PC-3 (cell line): ENCODE results near the gene LUC7L2. TPM values are rescaled to one million over a fixed set of nuclear protein-coding genes. Genes with fewer than 3 reads are reported as not detected.
"Not testable (repeated sequence)": the region's sequence is repeated elsewhere in the genome, so short reads cannot be mapped to it uniquely, and the experiment has no call there.

ENCODE experiments used
- ATAC-seq: fragments of 200-7000 bp; cut with Tn5 transposase; 2 replicates; pipeline ENCODE4 v1.9.1; 2020; ENCODE audit warnings: mild to moderate bottlenecking, moderate library complexity
- BruUV-seq: library from RNA; stranded (reverse); fragments of 400-500 nt; replicated peaks from 2 replicates; lab custom pipeline; 2021; lab: Mats Ljungman, UMichigan
- CTCF ChIA-PET: fragments of 300-600 bp; sonication (Branson Sonifier 250); formaldehyde crosslinking; loops from one replicate; lab custom pipeline; 2022; ENCODE audit warnings: antibody characterized with exemption; lab: Charles Lee
- POLR2A ChIA-PET: fragments of 300-600 bp; sonication (Branson Sonifier 250); formaldehyde crosslinking; loops from one replicate; lab custom pipeline; 2022; ENCODE audit warnings: antibody characterized with exemption; ENCODE audit not compliant: unreplicated experiment; lab: Charles Lee
- DNase-seq: peaks from one replicate; pipeline ENCODE4 v3.0.0-alpha.2; 2015
- H2AFZ ChIP-seq: fragments of 300-600 bp; sonication (generic); 2 replicates; pipeline ENCODE4 v1.6.0; 2016; ENCODE audit warnings: antibody characterized with exemption, low read length
- H3F3A ChIP-seq: fragments of 300-600 bp; sonication (generic); one replicate; pipeline ENCODE4 v1.6.0; 2017; ENCODE audit warnings: antibody characterized with exemption, low read length, control low read depth, mild to moderate bottlenecking; ENCODE audit not compliant: unreplicated experiment
- H3K27ac ChIP-seq: fragments of 300-600 bp; sonication (generic); 2 replicates; pipeline ENCODE4 v1.5.1; 2016; ENCODE audit warnings: mild to moderate bottlenecking, low read length
- H3K27me3 ChIP-seq: fragments of 300-600 bp; sonication (generic); 2 replicates; pipeline ENCODE4 v1.6.1; 2016; ENCODE audit warnings: low read length, mixed read lengths
- H3K36me3 ChIP-seq: fragments of 300-600 bp; sonication (generic); 2 replicates; pipeline ENCODE4 v1.6.1; 2016; ENCODE audit warnings: low read depth, mixed run types, low read length, mixed read lengths
- H3K4me1 ChIP-seq: fragments of 300-600 bp; sonication (generic); 2 replicates; pipeline ENCODE4 v1.5.1; 2016; ENCODE audit warnings: low read length; ENCODE audit not compliant: insufficient read depth
- H3K4me2 ChIP-seq: fragments of 300-600 bp; sonication (generic); 2 replicates; pipeline ENCODE4 v1.6.0; 2016; ENCODE audit warnings: low read length
- H3K4me3 ChIP-seq: fragments of 300-600 bp; sonication (generic); 2 replicates; pipeline ENCODE4 v1.5.1; 2016; ENCODE audit warnings: mild to moderate bottlenecking, low read length, mixed read lengths
- H3K79me2 ChIP-seq: fragments of 300-600 bp; sonication (generic); 2 replicates; pipeline ENCODE4 v1.6.1; 2017; ENCODE audit warnings: low read length, mixed read lengths
- H3K9ac ChIP-seq: fragments of 300-600 bp; sonication (generic); 2 replicates; pipeline ENCODE4 v1.6.0; 2016; ENCODE audit warnings: mild to moderate bottlenecking, low read length
- H3K9me2 ChIP-seq: fragments of 300-600 bp; sonication (generic); replicated peaks from 2 replicates; pipeline ENCODE4 v1.6.1; 2016; ENCODE audit warnings: mixed run types, low read length, mixed read lengths
- H3K9me3 ChIP-seq: fragments of 300-600 bp; sonication (generic); 2 replicates; pipeline ENCODE4 v1.6.1; 2016; ENCODE audit warnings: low read length, mixed read lengths
- H4K20me1 ChIP-seq: fragments of 300-600 bp; sonication (generic); 2 replicates; pipeline ENCODE4 v1.6.1; 2016; ENCODE audit warnings: low read length, mixed read lengths
- CTCF ChIP-seq: fragments of 300-600 bp; sonication (generic); conservative IDR thresholded peaks from 2 replicates; pipeline ENCODE4 v1.5.1; 2017; ENCODE audit warnings: antibody characterized with exemption, low read depth, mild to moderate bottlenecking, low read length
- EZH2 ChIP-seq: fragments of 300-600 bp; sonication (generic); IDR thresholded peaks from one replicate; pipeline ENCODE4 v1.6.1; 2017; ENCODE audit warnings: antibody characterized with exemption, mild to moderate bottlenecking, low read length; ENCODE audit not compliant: unreplicated experiment
- intact Hi-C: fragments of 100-400 bp; cut with micrococcal nuclease; formaldehyde crosslinking; loops from 2 replicates; pipeline ENCODE4 v1.9.0; 2023
- total RNA-seq: library from RNA; depleted of rRNA; stranded (reverse); fragments of >200 nt; gene quantifications from 2 replicates; pipeline ENCODE4 v1.2.3, GENCODE V29; 2014; rRNA removed

Gene LUC7L2
- total RNA-seq, 1 experiment from 2014 or later = 67.4 TPM

GRCh38 chr7:139467729-139468128 lies 108.0 kb downstream of the LUC7L2 start:
- DNase-seq, H3K9ac ChIP-seq, BruUV-seq, H3K9me2 ChIP-seq, H4K20me1 ChIP-seq, H3K9me3 ChIP-seq, H3K27me3 ChIP-seq, ATAC-seq, H3K79me2 ChIP-seq, H3K27ac ChIP-seq, H3F3A ChIP-seq, H3K4me3 ChIP-seq, POLR2A ChIA-PET, CTCF ChIA-PET, H3K4me1 ChIP-seq, H2AFZ ChIP-seq, H3K36me3 ChIP-seq, intact Hi-C loops, H3K4me2 ChIP-seq: not testable (repeated sequence)

- H3K27ac ChIP-seq, H3F3A ChIP-seq, H3K4me3 ChIP-seq, H3K36me3 ChIP-seq, H3K4me1 ChIP-seq, CTCF ChIA-PET, H4K20me1 ChIP-seq, DNase-seq, POLR2A ChIA-PET, H3K79me2 ChIP-seq, H3K9me3 ChIP-seq, H3K4me2 ChIP-seq, H2AFZ ChIP-seq, BruUV-seq, intact Hi-C loops, H3K9ac ChIP-seq, H3K27me3 ChIP-seq, ATAC-seq, H3K9me2 ChIP-seq: not testable (repeated sequence)
These were observed 108.6 kb downstream of the LUC7L2 start for GRCh38 chr7:139468281-139468680.

GRCh38 chr7:139471740-139472353 lies 112.2 kb downstream of the LUC7L2 start:
- no peak for TF ChIP-seq EZH2
- no peak for TF ChIP-seq CTCF
- ATAC-seq (peak; percentile 40), DNase-seq (peak; percentile 41)
- Histone ChIP-seq H3K36me3 (no peaks in the 10 kb centered on the region), H2AFZ (no peak overlapping the region), H3K9me3 (no peaks in the 10 kb centered on the region), H3K79me2 (no peaks in the 10 kb centered on the region), H3K4me1 (peaks cover 6% of the 10 kb centered on the region), H3K9me2 (no peaks in the 10 kb centered on the region), H3K4me2 (no peak overlapping the region), H3F3A (no peaks in the 10 kb centered on the region), H3K27me3 (no peaks in the 10 kb centered on the region), H4K20me1 (no peaks in the 10 kb centered on the region), H3K4me3 (no peak overlapping the region), H3K27ac (no peak overlapping the region), H3K9ac (no peak overlapping the region)
- POLR2A ChIA-PET = no interaction called here
- no TSS peak for BruUV-seq
- CTCF ChIA-PET = no interaction called here
- intact Hi-C loops = no loop called here

Other genes with a start within 250 kb of the LUC7L2 start
- 2.2 and 3.7 TPM in 2 replicates for gene UBN2, start 128.7 kb upstream of the LUC7L2 start, total RNA-seq
- 8.8 and 12.2 TPM in 2 replicates for gene FMC1, start 18.6 kb upstream of the LUC7L2 start, total RNA-seq
- gene KLRG2, start 123.8 kb downstream of the LUC7L2 start, total RNA-seq = 2.2 and 3.3 TPM in 2 replicates
- gene CLEC2L, start 163.8 kb downstream of the LUC7L2 start, total RNA-seq = not detected in 2 replicates